GM19240 (cell line): ENCODE measurements around the gene FUT7.

Experiments used
- DNase-seq: peaks from one replicate; pipeline ENCODE4 v3.0.0; 2011; ENCODE audit warnings: low spot score; ENCODE audit not compliant: insufficient read length

The FUT7 gene

GRCh38 chr9:136983656-136984314 is 48.1 kb downstream of the FUT7 start:
- DNase-seq: no peak

GRCh38 chr9:136983167-136983566 is 48.7 kb downstream of the FUT7 start:
- no peak for DNase-seq

GRCh38 chr9:136982232-136983051 is 49.4 kb downstream of the FUT7 start, which contains the start of gene LCNL1:
LCNL1 (plus strand) TSS chr9:136982993; CDS start chr9:136983587, 594 bp downstream.
- DNase-seq: no peak

GRCh38 chr9:136981588-136982231 is 50.2 kb downstream of the FUT7 start:
- DNase-seq: no peak

GRCh38 chr9:136980669-136981478 is 51.0 kb downstream of the FUT7 start:
- DNase-seq: no peak
